Endothelial cell of umbilical vein (primary cell): ENCODE measurements around the gene KCNJ15. TPM values are rescaled to one million over a fixed set of nuclear protein-coding genes. Genes with fewer than 3 reads are reported as not detected.

Experiments
- BruUV-seq: library from RNA; stranded (reverse); fragments of 400-500 nt; replicated peaks from 2 replicates; lab custom pipeline; 2021; lab: Mats Ljungman, UMichigan
- CTCF ChIA-PET: fragments of 300-600, 350-600 bp; sonication (Branson Sonifier 250); formaldehyde crosslinking; loops from one replicate; lab custom pipeline; 2021; ENCODE audit warnings: antibody characterized with exemption, inconsistent platforms; lab: Charles Lee
- POLR2A ChIA-PET: fragments of 300-600, 350-600 bp; sonication (Branson Sonifier 250); formaldehyde crosslinking; loops from one replicate; lab custom pipeline; 2021; ENCODE audit warnings: antibody characterized with exemption, inconsistent platforms; lab: Charles Lee
- DNase-seq: peaks from one replicate; pipeline ENCODE4 v3.0.0-alpha.2; 2011; ENCODE audit warnings: low read depth, low spot score
- FAIRE-seq: peaks from 2 replicates; lab custom pipeline; 2011; peaks lifted over from hg19 to GRCh38; lab: Jason Lieb, UNC
- H2AFZ ChIP-seq: 2 replicates; pipeline ENCODE4 v1.6.0; 2012; ENCODE audit warnings: low read depth, low read length, control low read depth, inconsistent platforms
- H3K27ac ChIP-seq: 2 replicates; pipeline ENCODE4 v1.5.1; 2011; ENCODE audit warnings: low read depth, mild to moderate bottlenecking, control low read depth, low read length, moderate library complexity; ENCODE audit not compliant: insufficient read depth
- H3K27me3 ChIP-seq, 2 experiments: 2 replicates each; pipeline versions ENCODE4 v1.6.0 to v1.6.1; 2011; ENCODE audit warnings: low read length in 2 of 2, mixed read lengths in 1 of 2; ENCODE audit not compliant: control insufficient read depth in 2 of 2, insufficient read depth in 2 of 2
- H3K36me3 ChIP-seq, 2 experiments: 2 replicates in 1 of 2; 3 replicates in 1 of 2; pipeline ENCODE4 v1.5.1; 2011; ENCODE audit warnings: low read length in 2 of 2, mild to moderate bottlenecking in 1 of 2, moderate library complexity in 1 of 2; ENCODE audit not compliant: control insufficient read depth in 2 of 2, insufficient read depth in 2 of 2; ENCODE audit errors: extremely low read depth in 1 of 2
- H3K4me1 ChIP-seq: 3 replicates; pipeline ENCODE4 v1.5.1; 2011; ENCODE audit warnings: mild to moderate bottlenecking, low read length; ENCODE audit not compliant: control insufficient read depth, insufficient read depth; ENCODE audit errors: extremely low read depth
- H3K4me2 ChIP-seq: 2 replicates; pipeline ENCODE4 v1.6.1; 2011; ENCODE audit warnings: low read length, control low read depth, mixed read lengths; ENCODE audit not compliant: insufficient read depth
- H3K4me3 ChIP-seq, 3 experiments: fragments of 200-600 bp in 1 of 3; sonication (generic), shearing (Covaris generic) in 1 of 3; replicated peaks in 1 of 3; 2 replicates each; pipeline ENCODE4 v1.5.1; 2011 to 2016; ENCODE audit warnings: control low read depth in 3 of 3, low read length in 3 of 3, mild to moderate bottlenecking in 2 of 3, inconsistent platforms in 1 of 3, low read depth in 1 of 3, moderate library complexity in 1 of 3; ENCODE audit not compliant: insufficient read depth in 1 of 3
- H3K79me2 ChIP-seq: 2 replicates; pipeline ENCODE4 v1.6.0; 2012; ENCODE audit warnings: low read length, inconsistent platforms; ENCODE audit not compliant: control insufficient read depth, insufficient read depth
- H3K9ac ChIP-seq: replicated peaks from 2 replicates; pipeline ENCODE3; 2011; ENCODE audit warnings: low read length, control low read depth; ENCODE audit not compliant: insufficient read depth; ENCODE audit errors: extremely low read depth
- H3K9me1 ChIP-seq: replicated peaks from 3 replicates; pipeline ENCODE4 v1.6.0; 2011; ENCODE audit warnings: mild to moderate bottlenecking, low read length; ENCODE audit not compliant: control insufficient read depth, insufficient read depth; ENCODE audit errors: extremely low read depth
- H3K9me3 ChIP-seq: replicated peaks from 2 replicates; pipeline ENCODE4 v1.5.1; 2012; ENCODE audit warnings: low read length, inconsistent platforms; ENCODE audit not compliant: control insufficient read depth, insufficient read depth
- H4K20me1 ChIP-seq: replicated peaks from 2 replicates; pipeline ENCODE3; 2011; ENCODE audit warnings: mild to moderate bottlenecking, low read length; ENCODE audit not compliant: control insufficient read depth, insufficient read depth; ENCODE audit errors: extremely low read depth
- EZH2 ChIP-seq: IDR thresholded peaks from 2 replicates; pipeline ENCODE4 v1.6.1; 2012; ENCODE audit warnings: borderline replicate concordance, low read depth, mild to moderate bottlenecking, moderate library complexity, low read length, inconsistent platforms; ENCODE audit not compliant: severe bottlenecking
- GATA2 ChIP-seq: IDR thresholded peaks from 2 replicates; pipeline ENCODE4 v1.7.0; 2011; ENCODE audit warnings: low read depth, mild to moderate bottlenecking, moderate library complexity, mixed read lengths, low read length; ENCODE audit not compliant: insufficient read length, insufficient read depth
- dilution Hi-C: fragments of 300-500 bp; cut with MboI; formaldehyde crosslinking; loops from one replicate; pipeline ENCODE4 v1.15.0; 2019; ENCODE audit warnings: low sequenced_read_pairs; ENCODE audit not compliant: extremely low pct_ligation_motif_present
- intact Hi-C: fragments of 100-400 bp; cut with micrococcal nuclease; formaldehyde crosslinking; loops from one replicate; pipeline ENCODE4 v1.10.0; 2022
- polyA plus RNA-seq, 4 experiments: library from polyadenylated mRNA; depleted of rRNA in 3 of 4; stranded (reverse) in 3 of 4; unstranded in 1 of 4; fragments of >200 nt; gene quantifications; 2 replicates each; pipeline versions ENCODE4 v1.2.1 to v1.2.3, GENCODE V29; 2011 to 2012; ENCODE audit warnings: missing spikeins in 1 of 4
- total RNA-seq: library from RNA; stranded (reverse); gene quantifications from 2 replicates; pipeline ENCODE4 v1.2.3, GENCODE V29; 2021
- TF ChIP-seq, protein P1 (sequence below), 2 donors: IDR thresholded peaks; 1 replicate in 1 of 2; 2 replicates in 1 of 2; pipeline ENCODE4 v1.5.1; 2011; ENCODE audit warnings: low read length in 2 of 2, mild to moderate bottlenecking in 2 of 2, moderate library complexity in 2 of 2, control low read depth in 1 of 2, inconsistent platforms in 1 of 2, low read depth in 1 of 2; ENCODE audit not compliant: insufficient read depth in 1 of 2; ENCODE audit errors: extremely low read depth in 1 of 2

The KCNJ15 gene
- total and polyA plus RNA-seq, 2 donors (not counting 3 experiments of a cell fraction or from before 2014, with no cell fraction given) = 1.4 to 1.5 TPM

- H2AFZ ChIP-seq = peak overlapping the region; percentile 61
- TF ChIP-seq, protein P1, sequence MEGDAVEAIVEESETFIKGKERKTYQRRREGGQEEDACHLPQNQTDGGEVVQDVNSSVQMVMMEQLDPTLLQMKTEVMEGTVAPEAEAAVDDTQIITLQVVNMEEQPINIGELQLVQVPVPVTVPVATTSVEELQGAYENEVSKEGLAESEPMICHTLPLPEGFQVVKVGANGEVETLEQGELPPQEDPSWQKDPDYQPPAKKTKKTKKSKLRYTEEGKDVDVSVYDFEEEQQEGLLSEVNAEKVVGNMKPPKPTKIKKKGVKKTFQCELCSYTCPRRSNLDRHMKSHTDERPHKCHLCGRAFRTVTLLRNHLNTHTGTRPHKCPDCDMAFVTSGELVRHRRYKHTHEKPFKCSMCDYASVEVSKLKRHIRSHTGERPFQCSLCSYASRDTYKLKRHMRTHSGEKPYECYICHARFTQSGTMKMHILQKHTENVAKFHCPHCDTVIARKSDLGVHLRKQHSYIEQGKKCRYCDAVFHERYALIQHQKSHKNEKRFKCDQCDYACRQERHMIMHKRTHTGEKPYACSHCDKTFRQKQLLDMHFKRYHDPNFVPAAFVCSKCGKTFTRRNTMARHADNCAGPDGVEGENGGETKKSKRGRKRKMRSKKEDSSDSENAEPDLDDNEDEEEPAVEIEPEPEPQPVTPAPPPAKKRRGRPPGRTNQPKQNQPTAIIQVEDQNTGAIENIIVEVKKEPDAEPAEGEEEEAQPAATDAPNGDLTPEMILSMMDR (IDR thresholded peaks at IDR 0.05; ENCODE audit: extremely low read depth in 1 of 2, insufficient read depth in 1 of 2, low read depth in 1 of 2, low read length in 2 of 2) = peak; percentile 78 to 79
- TF ChIP-seq EZH2 (peak; percentile 32), GATA2 (no peak)
- dilution Hi-C loops = loop anchor here (10.0 kb wide), 1 partner anchor 188 kb away; no protein-coding TSS in a partner anchor
- no peak overlapping the region for H3K4me3 ChIP-seq
- H3K9me1 ChIP-seq = no peaks in the 10 kb centered on the region
- peak overlapping the region; percentile 36 for H3K9ac ChIP-seq
- H3K4me1 ChIP-seq = peaks cover 14% of the 10 kb centered on the region
- H3K9me3 ChIP-seq = no peaks in the 10 kb centered on the region
- no peaks in the 10 kb centered on the region for H4K20me1 ChIP-seq
- ChIA-PET CTCF (interaction anchor here (0.6 to 9.7 kb wide), 52 partner anchors 9 to 678 kb away, joined by 3 to 740 read pairs (median 6); no protein-coding TSS in a partner anchor), POLR2A (interaction anchor here (0.5 to 1.8 kb wide), 2 partner anchors 182 to 275 kb away, joined by 4 to 6 read pairs; no protein-coding TSS in a partner anchor)
- no peaks in the 10 kb centered on the region for H3K36me3 ChIP-seq
- H3K27me3 ChIP-seq = no peaks in the 10 kb centered on the region
- H3K79me2 ChIP-seq = no peaks in the 10 kb centered on the region
- FAIRE-seq (peak; percentile 94), DNase-seq (peak; percentile 76)
- H3K4me2 ChIP-seq = peak overlapping the region; percentile 41
- H3K27ac ChIP-seq = peak overlapping the region; percentile 69
- intact Hi-C loops = loop anchor here (1.0 to 10.0 kb wide), 7 partner anchors 46 to 652 kb away; partner anchors contain the start of gene KCNJ6
- BruUV-seq = no TSS peak
Observed at GRCh38 chr21:38352536-38353219, 95.9 kb downstream of the KCNJ15 start.
